Dermis blood vessel endothelial cell (primary cell): ENCODE measurements around the gene CNOT1. TPM values are rescaled to one million over a fixed set of nuclear protein-coding genes. Genes with fewer than 3 reads are reported as not detected.
"Not testable (repeated sequence)": the region's sequence is repeated elsewhere in the genome, so short reads cannot be mapped to it uniquely, and the experiment has no call there.

Experiments used
- DNase-seq: peaks from one replicate; pipeline ENCODE4 v3.0.0; 2010
- total RNA-seq: library from RNA; depleted of rRNA; stranded (reverse); fragments of >200 nt; gene quantifications from 2 replicates; pipeline ENCODE4 v1.2.3, GENCODE V29; 2014

CNOT1 gene
- total RNA-seq, 1 donor from 2014 or later, result 93.6 TPM

DNA sequence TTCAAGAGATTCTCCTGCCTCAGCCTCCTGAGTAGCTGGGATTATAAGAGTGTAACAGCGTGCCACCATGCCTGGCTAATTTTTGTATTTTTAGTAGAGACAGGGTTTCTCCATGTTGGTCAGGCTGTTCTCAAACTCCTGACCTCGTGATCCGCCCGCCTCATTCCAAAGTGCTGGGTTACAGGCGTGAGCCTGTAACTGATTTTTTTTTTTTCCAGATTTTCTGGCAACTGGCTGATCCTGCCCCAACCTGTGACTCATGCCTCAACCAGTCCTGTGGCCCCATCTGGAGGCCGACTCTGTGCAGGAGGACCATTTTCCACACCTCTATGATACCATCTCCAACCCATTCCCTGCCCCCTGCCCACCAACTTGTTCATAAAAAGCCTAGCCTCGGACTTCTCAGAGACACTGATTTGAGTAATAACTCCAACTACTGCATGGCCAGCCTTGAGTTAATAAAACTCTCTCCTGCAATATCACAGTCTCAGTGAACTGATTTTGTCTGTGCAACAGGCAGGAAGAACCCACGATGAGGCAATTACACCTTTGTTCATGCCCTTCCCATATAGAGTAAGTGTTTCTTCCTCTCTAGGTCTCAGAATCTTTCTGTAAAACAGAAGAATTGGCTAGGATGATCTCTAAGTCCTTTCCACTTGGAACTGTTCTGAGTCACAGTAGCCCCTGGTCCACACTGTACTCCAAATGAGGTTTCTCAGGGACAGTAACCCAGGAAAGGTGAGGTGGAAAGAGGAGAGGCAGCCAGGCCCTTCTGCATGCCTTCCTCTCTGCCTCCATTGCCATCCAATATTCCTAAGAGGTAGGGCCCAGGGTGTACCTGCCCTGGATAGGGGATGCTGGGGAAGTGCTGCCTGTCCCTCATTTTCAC lies 8.8 kb upstream of the CNOT1 start:
- peak; percentile 63 for DNase-seq

- not testable (repeated sequence) for DNase-seq
These were observed 7.4 kb upstream of the CNOT1 start for GRCh38 chr16:58637021-58637420.

DNA sequence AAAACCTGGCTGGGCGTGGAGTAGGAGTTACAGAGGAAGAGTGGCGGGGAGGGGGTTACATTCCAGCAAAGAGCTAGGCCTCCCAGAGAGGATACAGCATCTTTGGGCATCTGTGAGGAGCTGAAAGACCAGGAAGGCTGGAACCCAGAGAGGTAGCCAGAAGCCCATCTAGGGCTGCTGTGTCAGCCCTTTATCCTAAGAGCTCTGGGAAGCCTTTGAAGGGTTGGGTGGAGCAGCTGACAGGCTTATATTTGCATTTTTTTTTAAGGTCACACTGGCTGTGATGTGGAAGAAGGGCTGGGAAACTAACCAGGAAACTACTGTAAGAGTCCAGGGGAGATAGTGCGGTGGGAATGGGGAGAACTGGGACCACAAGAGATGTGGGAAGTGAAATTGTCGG lies 6.8 kb upstream of the CNOT1 start:
- DNase-seq, result no peak

DNA sequence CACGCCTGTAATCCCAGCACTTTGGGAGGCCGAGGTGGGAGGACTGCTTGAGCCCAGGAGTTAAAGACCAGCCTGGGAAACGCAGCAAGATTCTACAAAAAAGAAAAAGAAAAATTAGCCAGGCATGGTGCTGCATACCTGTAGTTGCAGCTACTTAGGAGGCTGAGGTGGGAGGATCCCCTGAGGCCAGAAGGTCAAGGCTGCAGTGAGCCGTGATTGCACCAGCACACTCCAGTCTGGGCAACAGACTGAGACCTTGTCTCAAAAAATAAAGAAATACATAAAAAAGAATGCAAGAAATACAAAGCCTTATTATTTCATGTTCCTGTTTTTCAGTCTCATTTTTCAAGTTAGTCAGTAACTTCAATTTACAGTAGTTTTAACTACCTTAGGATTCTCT lies 5.9 kb upstream of the CNOT1 start:
- no peak for DNase-seq

GRCh38 chr16:58634265-58634802 lies 4.7 kb upstream of the CNOT1 start:
- DNase-seq, result no peak

DNA sequence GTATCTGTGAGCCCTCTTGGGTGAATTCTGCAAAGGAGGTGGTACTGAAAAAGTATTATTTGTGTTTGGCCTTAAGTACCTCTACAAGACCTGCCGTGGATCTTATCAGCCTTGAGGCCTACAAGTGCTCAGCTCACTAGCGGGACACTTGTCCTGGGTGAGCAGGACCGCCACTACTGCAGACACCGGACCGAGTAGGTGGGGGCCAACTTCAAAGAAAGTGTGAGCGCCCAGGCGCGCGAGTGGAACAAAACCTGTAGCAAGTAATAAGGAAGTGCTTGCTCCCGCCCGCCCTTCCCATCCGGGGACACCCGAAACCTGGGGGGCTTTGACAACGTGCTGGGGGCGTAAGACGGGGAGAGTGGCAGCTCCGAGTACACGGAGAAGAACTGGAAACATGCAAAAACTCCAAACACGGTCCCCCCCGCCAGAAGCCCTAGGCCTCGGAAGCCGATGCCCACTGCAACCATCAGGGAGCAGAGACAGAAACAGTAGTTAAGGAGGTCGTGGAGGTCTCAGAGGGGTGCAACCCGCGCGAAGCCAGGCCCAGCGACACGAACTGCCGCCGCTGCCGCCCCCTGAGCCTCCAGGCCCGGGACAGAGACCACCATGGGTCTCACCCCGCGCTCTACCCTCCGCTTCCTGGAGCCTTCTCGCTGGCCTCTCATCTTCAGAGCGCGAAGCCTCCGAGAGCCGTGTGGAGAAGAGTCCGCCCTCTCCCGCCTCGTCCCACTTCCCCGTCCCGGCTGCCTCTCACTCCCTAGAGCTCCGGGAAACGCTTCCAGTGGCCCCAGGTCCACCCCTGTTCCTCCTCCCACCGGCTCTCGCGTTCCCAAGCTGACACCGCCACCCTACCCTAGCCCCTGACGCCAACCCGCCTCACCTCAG lies 537 bp downstream of the CNOT1 start:
- peak; percentile 50 for DNase-seq

- no peak for DNase-seq
These were observed 5.4 kb downstream of the CNOT1 start for GRCh38 chr16:58624209-58624608.

DNA sequence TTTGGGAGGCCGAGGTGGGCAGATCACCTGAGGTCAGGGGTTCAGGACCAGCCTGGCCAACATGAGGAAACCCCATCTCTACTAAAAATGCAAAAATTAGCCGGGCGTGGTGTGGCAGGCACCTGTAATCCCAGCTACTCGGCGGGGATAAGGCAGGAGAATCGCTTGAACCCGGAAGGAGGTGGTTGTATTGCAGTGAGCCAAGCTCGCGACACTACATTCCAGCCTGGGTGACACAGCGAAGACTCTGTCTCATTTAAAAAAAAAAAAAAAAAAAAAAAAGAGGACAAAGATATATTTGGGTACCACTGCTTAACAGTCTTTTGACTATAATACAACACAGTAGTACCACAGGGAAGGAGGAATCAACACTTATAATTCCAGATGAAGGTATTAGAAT lies 9.2 kb downstream of the CNOT1 start:
- no peak for DNase-seq

DNA sequence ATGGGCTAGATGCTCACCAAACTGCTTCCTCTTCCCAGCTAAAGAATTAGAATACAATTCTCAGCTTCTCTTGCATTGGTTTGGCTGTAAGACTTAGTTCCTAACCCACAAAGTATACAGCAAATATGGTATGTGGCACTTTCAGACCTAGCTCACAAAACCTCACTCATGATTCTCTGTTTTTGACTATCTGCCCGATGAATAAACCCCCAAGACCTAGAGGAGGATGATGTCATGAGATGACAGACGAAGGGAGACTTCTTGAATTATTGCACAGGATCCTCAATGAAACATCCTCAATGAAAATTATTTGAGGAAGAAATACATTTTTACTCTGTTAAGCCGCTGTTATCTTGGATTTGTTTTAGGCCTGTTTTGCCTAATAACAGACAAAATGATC lies 14.3 kb downstream of the CNOT1 start:
- no peak for DNase-seq

GRCh38 chr16:58614860-58615259 lies 14.8 kb downstream of the CNOT1 start:
- no peak for DNase-seq

DNA sequence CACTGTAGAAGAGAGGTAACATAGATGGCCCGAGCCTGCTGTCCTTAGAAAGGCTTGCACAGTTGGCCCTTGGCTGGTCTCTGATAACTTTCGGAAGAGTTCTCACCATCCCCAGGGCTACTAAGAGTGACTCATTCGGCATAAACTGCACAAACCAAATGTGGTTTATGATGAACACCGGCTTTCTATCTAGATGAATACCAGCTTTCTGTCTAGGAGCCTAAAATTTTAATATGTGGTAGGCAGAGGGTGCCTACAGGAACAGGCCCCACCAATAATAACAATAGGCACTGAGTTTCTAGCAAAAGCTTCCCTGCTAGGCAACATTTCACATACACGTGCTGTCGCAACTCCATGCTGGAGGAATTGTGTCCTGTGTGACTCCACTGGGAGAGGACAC lies 15.4 kb downstream of the CNOT1 start:
- DNase-seq, result no peak

DNA sequence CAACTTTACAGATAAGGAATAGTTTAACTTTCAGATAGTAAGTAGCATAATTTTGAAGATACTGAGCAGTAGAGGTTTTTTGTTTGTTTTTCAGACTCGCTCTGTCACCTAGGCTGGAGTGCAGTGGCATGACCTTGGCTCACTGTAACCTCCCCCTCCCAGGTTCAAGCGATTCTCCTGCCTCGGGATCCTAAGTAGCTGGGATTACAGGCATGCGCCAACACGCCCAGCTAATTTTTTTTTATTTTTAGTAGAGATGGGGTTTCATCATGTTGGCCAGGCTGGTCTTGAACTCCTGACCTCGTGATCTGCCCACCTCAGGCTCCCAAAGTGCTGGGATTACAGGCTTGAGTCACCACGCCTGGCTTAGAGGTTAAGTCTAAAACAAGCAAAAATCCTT lies 16.7 kb downstream of the CNOT1 start:
- DNase-seq, result not testable (repeated sequence)

DNA sequence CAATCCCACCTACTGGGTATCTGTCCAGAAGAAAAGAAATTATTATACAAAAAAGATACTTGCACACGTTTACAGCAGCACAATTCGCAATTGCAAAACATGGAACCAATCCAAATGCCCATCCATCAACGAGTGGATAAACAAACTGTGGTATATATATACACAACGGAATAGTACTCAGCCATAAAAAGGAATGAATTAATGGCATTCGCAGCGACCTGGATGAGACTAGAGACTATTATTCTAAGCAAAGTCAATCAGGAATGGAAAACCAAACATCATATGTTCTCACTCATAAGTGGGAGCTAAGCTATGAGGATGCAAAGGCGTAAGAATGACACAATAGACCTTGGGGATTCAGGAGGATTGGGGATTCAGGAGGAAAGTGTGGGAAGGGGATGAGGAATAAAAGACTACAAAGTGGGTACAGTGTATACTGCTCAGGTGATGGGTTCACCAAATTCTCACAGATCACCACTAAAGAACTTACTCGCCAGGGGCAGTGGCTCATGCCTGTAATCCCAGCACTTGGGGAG lies 21.0 kb downstream of the CNOT1 start:
- DNase-seq, result no peak

DNA sequence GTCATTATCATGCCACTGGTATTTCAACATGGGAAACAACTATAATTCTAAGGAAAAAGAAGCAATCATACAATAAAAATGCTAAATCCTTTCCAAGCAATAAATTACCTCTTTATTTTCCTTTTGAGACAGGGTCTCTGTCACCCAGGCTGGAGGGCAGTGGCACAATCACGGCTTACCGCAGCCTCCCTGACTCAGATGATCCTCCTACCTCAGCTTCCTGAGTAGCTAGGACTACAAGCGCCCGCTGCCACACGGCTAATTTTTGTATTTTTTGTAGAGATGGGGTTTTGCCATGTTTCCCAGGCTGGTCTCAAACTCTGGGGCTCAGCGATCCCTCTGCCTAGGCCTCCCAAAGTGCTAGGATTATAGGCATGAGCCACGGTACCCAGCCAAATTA lies 24.1 kb downstream of the CNOT1 start:
- peak; percentile 9 for DNase-seq

DNA sequence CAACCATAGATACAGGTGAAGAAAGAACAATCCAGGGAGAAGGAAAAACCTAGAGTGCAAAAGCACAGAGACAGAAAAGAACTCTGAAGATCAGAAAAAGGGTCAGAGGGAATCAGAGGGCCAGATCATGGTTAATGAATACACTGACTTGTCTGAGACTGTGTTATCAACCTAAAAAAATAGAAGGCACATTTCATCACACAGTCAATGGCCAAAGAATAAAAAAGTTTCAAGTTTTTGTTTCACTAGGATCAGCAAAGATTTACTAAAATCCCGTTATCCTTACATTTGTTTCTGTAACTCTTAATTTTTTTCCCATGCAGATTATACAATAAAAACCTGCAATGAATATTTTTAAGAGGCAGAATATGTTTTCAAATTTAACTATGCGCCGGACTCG lies 38.5 kb downstream of the CNOT1 start:
- no peak for DNase-seq

DNA sequence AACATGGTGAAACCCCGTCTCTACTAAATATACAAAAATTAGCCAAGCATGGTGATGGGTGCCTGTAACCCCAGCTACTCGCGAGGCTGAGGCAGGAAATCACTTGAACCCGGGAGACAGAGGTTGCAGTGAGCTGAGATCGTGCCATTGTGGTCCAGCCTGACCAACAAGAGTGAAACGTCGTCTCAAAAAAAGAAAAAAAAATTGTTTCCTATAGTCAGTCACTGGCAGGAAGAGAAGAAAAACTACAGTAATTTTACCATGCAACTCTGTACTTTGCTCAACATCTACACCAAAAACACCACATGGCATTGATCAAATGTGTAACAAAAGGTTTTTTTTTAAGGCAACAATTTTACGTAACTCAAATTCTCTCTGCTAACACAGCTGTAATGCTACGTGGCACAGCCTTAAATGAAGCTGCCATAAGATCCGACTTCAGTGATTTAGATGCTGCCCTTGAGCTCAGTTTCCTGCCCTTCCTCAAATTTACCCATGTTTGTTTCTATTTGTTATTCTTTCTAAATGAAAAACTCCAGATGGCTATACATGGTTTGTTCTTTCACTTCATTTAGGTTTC lies 40.2 kb downstream of the CNOT1 start:
- no peak for DNase-seq

- DNase-seq, result no peak
These were observed 41.2 kb downstream of the CNOT1 start for GRCh38 chr16:58588406-58588805.

- DNase-seq, result no peak
These were observed 43.1 kb downstream of the CNOT1 start for GRCh38 chr16:58586340-58587030.

DNA sequence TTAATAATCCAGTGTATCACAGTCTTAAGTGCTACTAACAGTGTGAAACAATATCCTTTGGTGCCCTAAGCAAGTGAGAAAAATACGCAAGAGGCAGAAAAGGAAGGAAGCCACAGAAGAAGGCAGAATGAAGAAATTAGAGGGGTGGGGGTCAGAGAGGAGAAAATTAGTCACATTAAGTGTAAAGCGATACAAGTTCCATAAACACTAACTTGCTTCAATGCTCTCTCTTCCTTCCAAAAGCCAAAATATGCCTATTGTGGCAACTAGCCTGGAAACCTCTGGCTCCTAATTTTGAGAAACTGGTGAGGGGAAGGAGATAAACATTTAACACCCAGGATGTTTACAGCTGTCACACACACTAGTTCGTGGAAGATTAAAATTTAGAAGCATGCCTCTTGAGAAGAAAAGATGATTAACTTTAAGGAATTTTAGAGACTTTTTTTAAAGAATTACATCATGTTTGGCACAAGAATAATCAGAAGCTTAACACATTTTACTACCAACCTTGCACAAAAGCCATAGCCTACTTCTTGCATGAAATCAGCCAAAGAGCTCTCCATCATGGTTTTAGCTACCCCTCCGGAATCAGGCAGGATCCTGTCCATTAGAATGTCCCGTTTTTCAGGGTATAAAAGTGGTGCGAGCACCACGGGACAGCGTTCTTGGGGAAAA lies 44.7 kb downstream of the CNOT1 start:
- DNase-seq, result no peak

DNA sequence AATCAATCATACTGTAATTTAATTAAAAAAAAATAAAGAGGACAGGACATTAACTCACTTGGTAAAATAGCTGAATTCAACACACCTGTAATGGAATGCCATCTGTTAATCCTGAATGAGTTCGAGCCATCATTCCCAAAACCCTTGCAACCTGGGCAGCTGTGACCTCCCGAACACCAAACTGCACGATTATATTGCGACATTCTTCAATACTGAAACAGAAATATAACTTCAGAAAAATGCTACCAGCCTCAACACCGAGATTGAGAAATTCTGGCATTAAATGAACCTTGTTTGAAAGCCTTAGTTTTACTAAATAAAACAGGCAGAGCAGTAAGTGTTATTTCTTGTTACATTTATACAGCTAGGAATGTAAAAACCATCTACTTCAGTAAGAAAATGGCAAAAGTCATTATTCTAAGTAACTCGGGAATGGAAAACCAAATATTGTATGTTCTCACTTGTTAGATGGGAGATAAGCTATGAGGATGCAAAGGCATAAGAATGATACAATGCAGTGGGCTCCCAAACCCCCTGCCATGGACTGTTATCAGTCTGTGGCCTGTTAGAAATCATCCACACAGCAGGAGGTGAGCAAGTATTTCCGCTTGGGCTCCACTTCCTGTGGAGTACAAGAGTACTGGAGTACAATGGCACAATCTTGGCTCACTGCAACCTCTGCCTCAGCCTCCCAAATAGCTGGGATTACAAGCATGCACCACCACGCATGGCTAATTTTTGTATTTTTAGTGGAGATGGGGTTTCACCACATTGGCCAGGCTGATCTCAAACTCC lies 46.5 kb downstream of the CNOT1 start:
- peak; percentile 67 for DNase-seq

- DNase-seq, result no peak
These were observed 47.5 kb downstream of the CNOT1 start for GRCh38 chr16:58582133-58582532.
